NCI-H2107 treated with DMSO at 0.1 percent for 48 hours (cell line): Measurements from ENCODE around the gene FARP1.
"Not testable (repeated sequence)": the region's sequence is repeated elsewhere in the genome, so short reads cannot be mapped to it uniquely, and the experiment has no call there.

Experiments
- DNase-seq: peaks from one replicate; lab custom pipeline; 2025; ENCODE audit not compliant: unreplicated experiment; lab: John Stamatoyannopoulos, UW

FARP1 gene

DNA sequence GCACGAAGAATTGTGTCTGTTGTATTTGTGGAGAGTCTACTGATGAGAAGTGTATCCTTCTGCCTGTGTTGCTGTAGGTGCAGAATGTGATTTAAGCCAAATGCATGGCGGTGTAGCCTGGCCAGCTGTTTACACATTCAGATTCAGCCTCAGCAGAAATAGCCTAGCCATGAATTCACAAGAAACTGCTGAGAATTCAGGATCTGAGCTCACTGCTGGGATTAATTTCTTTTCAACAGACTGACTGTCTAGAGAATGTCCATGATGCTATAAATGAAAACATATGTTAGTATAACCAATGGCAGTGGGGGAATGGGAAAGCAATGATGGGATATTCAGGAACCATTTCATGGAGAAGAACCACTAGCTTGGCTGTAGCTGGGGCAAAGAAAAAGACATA, 111.6 kb downstream of the FARP1 start:
- no peak for DNase-seq

GRCh38 chr13:98258226-98258625, 115.3 kb downstream of the FARP1 start:
- no peak for DNase-seq

GRCh38 chr13:98260357-98261164, 117.7 kb downstream of the FARP1 start:
- no peak for DNase-seq

GRCh38 chr13:98261165-98261702, 118.3 kb downstream of the FARP1 start:
- DNase-seq = no peak

DNA sequence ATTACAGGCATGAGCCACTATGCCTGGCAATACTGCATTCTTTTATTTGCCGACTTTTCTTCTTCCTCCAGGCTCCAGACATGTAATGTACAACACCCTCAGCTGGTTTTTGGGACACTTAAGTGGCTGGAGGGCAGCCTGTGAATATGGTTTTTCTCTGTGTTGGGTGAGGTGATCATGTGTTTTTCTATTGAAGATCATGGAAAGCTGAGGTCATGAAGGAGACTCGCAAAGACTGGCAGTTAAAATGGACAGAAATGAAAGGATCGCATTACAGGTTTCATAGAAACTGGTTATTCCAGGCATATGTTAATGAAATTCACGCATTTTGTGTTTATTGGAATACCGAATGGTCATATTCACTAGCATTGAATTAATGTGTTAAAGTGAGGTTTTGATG, 119.4 kb downstream of the FARP1 start:
- DNase-seq = no peak

DNA sequence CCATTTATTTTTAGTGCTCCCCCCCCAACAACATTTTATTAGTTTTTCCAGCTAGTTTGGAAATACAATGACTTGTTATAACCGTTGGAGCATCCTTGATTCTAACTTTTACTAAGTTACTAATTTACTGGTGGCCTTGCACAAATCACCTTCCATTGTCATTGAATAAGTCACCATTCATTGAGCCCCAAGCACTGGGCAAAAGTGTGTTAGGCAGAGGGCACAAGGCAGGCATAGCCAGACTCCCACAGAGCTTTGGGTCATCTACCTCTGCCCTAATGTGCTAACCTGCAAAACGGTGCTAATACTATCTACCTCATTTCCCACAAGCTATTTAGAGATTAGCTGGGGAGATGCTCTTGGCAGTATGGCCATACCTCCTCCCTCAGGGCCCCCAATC, 120.9 kb downstream of the FARP1 start:
- no peak for DNase-seq

- DNase-seq = no peak
Measured at GRCh38 chr13:98264877-98265276, 122.0 kb downstream of the FARP1 start.

GRCh38 chr13:98265692-98266551, 123.0 kb downstream of the FARP1 start:
- no peak for DNase-seq

DNA sequence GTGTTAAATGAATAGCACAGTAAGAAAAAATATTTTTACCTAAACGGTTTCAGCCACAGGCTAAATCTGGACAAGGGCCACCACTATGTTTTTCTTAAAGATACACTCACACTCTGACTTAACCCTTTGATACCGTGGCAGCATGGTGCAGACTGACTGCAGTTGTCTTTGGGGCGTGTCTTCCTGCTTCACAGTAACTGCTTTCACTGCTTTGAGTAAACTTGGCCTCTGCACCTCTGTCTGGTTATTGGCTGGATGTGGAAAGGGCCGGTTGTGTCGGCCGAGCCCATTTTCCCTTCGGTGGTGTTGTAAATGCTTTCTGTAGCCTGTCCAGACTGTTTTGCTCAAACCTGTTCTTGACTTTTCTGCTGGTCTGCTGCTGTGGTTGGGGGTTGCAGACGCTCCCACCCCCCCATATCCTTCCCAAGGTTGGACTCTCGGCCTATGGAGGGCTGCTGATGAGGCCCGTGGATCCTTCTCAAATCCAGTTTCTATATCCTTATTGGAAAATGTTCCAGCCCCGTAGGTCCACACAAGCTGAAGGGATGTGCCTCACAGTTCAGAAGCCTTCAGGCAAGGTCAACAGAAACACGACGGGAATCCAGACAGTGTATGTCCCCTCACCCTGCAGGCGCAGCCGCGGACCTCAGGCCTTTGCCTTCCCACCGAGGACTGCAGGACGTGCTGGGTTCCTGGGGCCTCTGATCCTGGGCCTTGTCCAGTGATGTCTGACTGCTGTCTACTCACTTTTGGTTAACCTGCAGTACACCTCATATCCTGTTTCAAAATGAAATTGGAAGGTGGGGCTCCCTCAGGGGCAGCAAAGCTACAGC, 124.4 kb downstream of the FARP1 start:
- no peak for DNase-seq

DNA sequence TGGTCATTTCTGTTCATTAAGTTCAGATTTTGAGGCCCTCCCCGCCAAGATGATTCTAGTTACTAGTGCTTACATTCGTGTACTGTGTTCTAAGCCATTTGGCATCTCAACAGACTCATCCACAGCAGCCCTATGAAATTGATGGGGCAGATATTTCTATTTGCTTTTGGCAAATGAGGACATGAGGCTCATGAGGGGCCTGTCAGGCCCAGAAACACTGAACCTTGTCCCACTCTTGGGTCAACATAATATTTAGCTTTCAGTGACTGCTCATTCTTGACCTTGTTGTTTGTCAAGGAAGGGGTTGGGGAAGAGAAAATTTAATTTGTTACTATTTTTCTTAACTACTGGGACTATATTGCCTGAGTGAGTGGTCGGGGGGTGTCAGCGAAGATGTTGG, 126.5 kb downstream of the FARP1 start:
- no peak for DNase-seq

- no peak for DNase-seq
Measured at GRCh38 chr13:98270819-98271218, 127.9 kb downstream of the FARP1 start.

DNA sequence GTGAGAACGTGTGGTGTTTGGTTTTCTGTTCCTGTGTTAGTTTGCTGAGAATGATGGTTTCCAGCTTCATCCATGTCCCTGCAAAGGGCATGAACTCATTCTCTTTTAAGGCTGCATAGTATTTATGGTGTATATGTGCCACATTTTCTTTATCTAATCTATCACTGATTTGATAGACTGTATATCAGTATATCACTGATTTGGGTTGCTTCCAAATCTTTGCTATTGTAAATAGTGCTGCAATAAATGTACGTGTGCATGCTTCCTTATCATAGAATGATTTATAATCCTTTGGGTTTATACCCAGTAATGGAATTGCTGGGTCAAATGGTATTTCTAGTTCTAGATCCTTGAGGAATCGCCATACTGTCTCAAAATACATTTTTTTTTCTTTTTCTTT, 128.8 kb downstream of the FARP1 start:
- DNase-seq = not testable (repeated sequence)

GRCh38 chr13:98272549-98272948, 129.7 kb downstream of the FARP1 start:
- DNase-seq = no peak

GRCh38 chr13:98273067-98273823, 130.4 kb downstream of the FARP1 start:
- no peak for DNase-seq

DNA sequence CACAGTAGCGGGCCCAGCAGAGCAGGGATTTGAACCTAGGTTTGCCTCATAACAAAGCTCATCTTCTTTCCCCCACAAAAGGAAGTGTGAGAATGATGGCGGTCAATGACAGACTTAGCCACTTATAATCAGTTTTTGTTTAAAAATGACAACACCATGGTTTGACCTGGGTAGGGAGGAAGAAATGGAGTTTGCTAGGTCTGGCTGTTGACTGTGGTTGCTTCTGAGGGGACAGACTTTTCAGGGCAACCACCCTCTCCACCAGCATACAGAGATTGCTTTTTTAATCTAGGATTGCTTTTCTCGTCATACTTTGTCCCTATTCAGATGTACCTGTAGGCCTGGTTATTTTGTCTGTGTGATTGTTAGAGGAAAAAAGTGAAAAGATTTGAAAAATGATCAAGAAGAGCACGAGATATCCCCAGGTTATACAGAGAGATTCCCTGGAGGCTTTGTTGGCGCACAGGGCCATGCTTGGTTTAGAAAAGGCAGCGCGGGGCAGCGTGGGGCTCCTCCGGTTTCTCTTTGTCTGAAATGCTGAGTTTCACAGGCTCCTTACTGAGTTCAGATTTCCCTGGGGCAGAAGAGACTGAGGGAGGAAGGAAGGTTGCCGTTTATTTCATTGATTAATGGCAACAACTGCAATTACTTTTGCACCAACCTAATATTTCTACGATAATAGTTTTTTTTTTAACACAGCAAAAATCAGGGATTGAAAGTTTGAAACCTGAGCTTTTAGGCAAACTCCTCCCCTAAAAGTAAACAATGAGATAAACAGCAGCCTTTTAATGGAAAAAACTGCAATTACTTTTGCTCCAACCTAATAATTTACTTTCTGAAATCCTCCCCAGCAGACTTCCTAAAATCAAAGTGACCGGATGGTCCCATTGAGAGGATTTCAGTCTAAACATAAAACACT, 131.2 kb downstream of the FARP1 start:
- peak; percentile 51 for DNase-seq

DNA sequence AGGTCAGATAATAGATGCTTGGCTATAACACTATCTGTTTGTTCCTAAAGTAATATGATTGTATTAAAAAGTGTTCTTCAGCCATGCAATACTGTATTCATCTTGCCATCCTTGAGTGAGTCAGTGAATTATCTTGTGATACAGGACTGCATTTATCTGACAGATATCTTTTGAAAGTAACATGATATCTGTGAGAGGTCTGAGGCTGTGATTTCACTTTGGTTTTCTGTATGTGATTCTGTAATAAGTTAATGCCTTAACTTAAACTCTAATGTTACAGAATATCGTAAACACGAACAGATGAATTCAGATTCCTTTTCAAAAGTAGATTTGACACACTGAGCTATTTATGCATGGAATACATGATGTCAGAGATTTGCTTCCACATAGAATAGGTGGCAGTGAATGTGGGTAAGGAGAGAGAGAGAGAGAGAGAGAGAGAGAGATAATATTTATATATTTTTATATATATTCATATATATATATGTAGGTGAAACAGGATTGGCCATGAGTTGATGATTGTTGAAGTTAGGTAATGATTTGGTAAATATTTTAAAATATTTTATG, 132.1 kb downstream of the FARP1 start:
- no peak for DNase-seq

DNA sequence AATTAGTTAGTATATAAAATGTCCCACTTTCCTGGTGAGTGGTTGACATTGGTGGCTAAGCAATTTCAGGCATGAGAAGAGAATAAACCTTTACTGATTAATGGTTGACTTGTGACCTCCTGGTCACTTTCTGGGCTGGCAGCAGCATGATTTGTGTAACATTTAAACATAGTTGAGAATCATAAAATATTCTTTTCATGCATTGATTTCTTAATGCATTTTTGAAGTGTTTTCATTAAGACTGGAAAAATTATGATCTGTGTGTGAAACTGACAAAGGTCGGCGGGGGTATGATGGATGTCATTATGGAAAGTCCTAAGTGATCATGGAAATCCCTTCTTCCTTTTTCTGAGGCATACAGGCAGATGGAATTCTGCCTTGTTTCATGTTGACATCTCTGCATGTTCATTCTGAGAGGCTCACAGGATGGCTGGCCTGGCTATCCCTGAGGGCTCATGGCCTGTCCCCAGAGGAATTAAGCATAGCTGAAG, 132.8 kb downstream of the FARP1 start:
- no peak for DNase-seq

- no peak for DNase-seq
Measured at GRCh38 chr13:98276486-98276885, 133.6 kb downstream of the FARP1 start.
